Muscle of arm (tissue), 14 donors: ENCODE results near the gene PSMA2. TPM values are rescaled to one million over a fixed set of nuclear protein-coding genes. Genes with fewer than 3 reads are reported as not detected.
A peak's percentile ranks its signal among the peaks of the same experiment; 100 is the strongest.

Experiments used
- DNase-seq: peaks from one replicate; pipeline ENCODE4 v3.0.0-alpha.2; 2013
- long read RNA-seq, 11 donors: transcript quantifications; one replicate each; lab custom pipeline, GENCODE V29; 2026
- polyA plus RNA-seq, 12 donors: library from polyadenylated mRNA; unstranded; fragments of 120-200 nt; gene quantifications; one replicate each; pipeline ENCODE4 v1.2.1, GENCODE V29; 2013; ENCODE audit not compliant: insufficient read length in 12 of 12

The PSMA2 gene
- 100 to 1,000 TPM in 9 of 12 donors, 10 to 100 TPM in 2, not detected in 1; 44.8 to 165 (median 136) TPM for polyA plus RNA-seq
- long read RNA-seq, donor 1, transcript PSMA2-201 (8 exons, 1,487 nt) = major isoform, 155 of 215 reads
- long read RNA-seq, donor 1, partial matches to known transcripts = 59 of 215 reads
- long read RNA-seq, donor 1, other reads (novel, unspliced or antisense) = 0 of 215 reads
- long read RNA-seq, donor 2, transcript PSMA2-201 (8 exons, 1,487 nt) = major isoform, 223 of 273 reads
- long read RNA-seq, donor 2, partial matches to known transcripts = 50 of 273 reads
- long read RNA-seq, donor 2, other reads (novel, unspliced or antisense) = 0 of 273 reads
- long read RNA-seq, donor 3, transcript PSMA2-201 (8 exons, 1,487 nt) = major isoform, 65 of 92 reads
- long read RNA-seq, donor 3, partial matches to known transcripts = 26 of 92 reads
- long read RNA-seq, donor 3, other reads (novel, unspliced or antisense) = 0 of 92 reads
- long read RNA-seq, donor 4, transcript PSMA2-201 (8 exons, 1,487 nt) = major isoform, 65 of 131 reads
- long read RNA-seq, donor 4, partial matches to known transcripts = 46 of 131 reads
- long read RNA-seq, donor 4, other reads (novel, unspliced or antisense) = 20 of 131 reads
- long read RNA-seq, donor 5, transcript PSMA2-201 (8 exons, 1,487 nt) = major isoform, 172 of 390 reads
- long read RNA-seq, donor 5, partial matches to known transcripts = 81 of 390 reads
- long read RNA-seq, donor 5, other reads (novel, unspliced or antisense) = 137 of 390 reads
- long read RNA-seq, donor 6, transcript PSMA2-201 (8 exons, 1,487 nt) = major isoform, 96 of 118 reads
- long read RNA-seq, donor 6, partial matches to known transcripts = 22 of 118 reads
- long read RNA-seq, donor 6, other reads (novel, unspliced or antisense) = 0 of 118 reads
- long read RNA-seq, donor 7, transcript PSMA2-201 (8 exons, 1,487 nt) = major isoform, 65 of 89 reads
- long read RNA-seq, donor 7, partial matches to known transcripts = 24 of 89 reads
- long read RNA-seq, donor 7, other reads (novel, unspliced or antisense) = 0 of 89 reads
- long read RNA-seq, donor 8, transcript PSMA2-201 (8 exons, 1,487 nt) = major isoform, 99 of 149 reads
- long read RNA-seq, donor 8, partial matches to known transcripts = 47 of 149 reads
- long read RNA-seq, donor 8, other reads (novel, unspliced or antisense) = 0 of 149 reads
- long read RNA-seq, donor 9, transcript PSMA2-201 (8 exons, 1,487 nt) = major isoform, 89 of 195 reads
- long read RNA-seq, donor 9, partial matches to known transcripts = 106 of 195 reads
- long read RNA-seq, donor 9, other reads (novel, unspliced or antisense) = 0 of 195 reads
- long read RNA-seq, donor 10, transcript PSMA2-201 (8 exons, 1,487 nt) = major isoform, 107 of 196 reads
- long read RNA-seq, donor 10, partial matches to known transcripts = 6 of 196 reads
- long read RNA-seq, donor 10, other reads (novel, unspliced or antisense) = 83 of 196 reads
- long read RNA-seq, donor 11, transcript PSMA2-201 (8 exons, 1,487 nt) = major isoform, 177 of 346 reads
- long read RNA-seq, donor 11, partial matches to known transcripts = 84 of 346 reads
- long read RNA-seq, donor 11, other reads (novel, unspliced or antisense) = 84 of 346 reads

- DNase-seq = peak; percentile 97
Observed at GRCh38 chr7:42931834-42932651, at the start of gene PSMA2, which contains the start of gene MRPL32. Gene PSMA2 (minus strand): TSS chr7:42932174. CDS start chr7:42932158, 16 bp downstream. Gene MRPL32 (plus strand): TSS chr7:42932376. CDS start chr7:42932387, 11 bp downstream.

GRCh38 chr7:42981601-42982000 lies 49.6 kb upstream of the PSMA2 start:
- DNase-seq = no peak

- DNase-seq = no peak
Observed at GRCh38 chr7:42980514-42980913, 48.5 kb upstream of the PSMA2 start.

GRCh38 chr7:42980084-42980483 lies 48.1 kb upstream of the PSMA2 start:
- no peak for DNase-seq

- DNase-seq = no peak
Observed at GRCh38 chr7:42978496-42978895, 46.5 kb upstream of the PSMA2 start.

GRCh38 chr7:42976371-42976770 lies 44.4 kb upstream of the PSMA2 start:
- no peak for DNase-seq

GRCh38 chr7:42972699-42973500 lies 40.9 kb upstream of the PSMA2 start:
- DNase-seq = peak; percentile 32

GRCh38 chr7:42967391-42967790 lies 35.4 kb upstream of the PSMA2 start:
- DNase-seq = no peak

- no peak for DNase-seq
Observed at GRCh38 chr7:42964849-42965805, 33.2 kb upstream of the PSMA2 start.

GRCh38 chr7:42964293-42964692 lies 32.3 kb upstream of the PSMA2 start:
- no peak for DNase-seq

GRCh38 chr7:42961170-42961569 lies 29.2 kb upstream of the PSMA2 start:
- DNase-seq = no peak

GRCh38 chr7:42960762-42961161 lies 28.8 kb upstream of the PSMA2 start:
- no peak for DNase-seq

GRCh38 chr7:42959549-42959948 lies 27.6 kb upstream of the PSMA2 start:
- DNase-seq = no peak

GRCh38 chr7:42956062-42956461 lies 24.1 kb upstream of the PSMA2 start:
- DNase-seq = no peak

- no peak for DNase-seq
Observed at GRCh38 chr7:42953994-42954393, 22.0 kb upstream of the PSMA2 start.

GRCh38 chr7:42952328-42952727 lies 20.4 kb upstream of the PSMA2 start:
- DNase-seq = no peak

- no peak for DNase-seq
Observed at GRCh38 chr7:42950417-42950816, 18.4 kb upstream of the PSMA2 start.

- DNase-seq = no peak
Observed at GRCh38 chr7:42947521-42947920, 15.5 kb upstream of the PSMA2 start.
